Measurements from ENCODE around the gene PTPN13.

DNA sequence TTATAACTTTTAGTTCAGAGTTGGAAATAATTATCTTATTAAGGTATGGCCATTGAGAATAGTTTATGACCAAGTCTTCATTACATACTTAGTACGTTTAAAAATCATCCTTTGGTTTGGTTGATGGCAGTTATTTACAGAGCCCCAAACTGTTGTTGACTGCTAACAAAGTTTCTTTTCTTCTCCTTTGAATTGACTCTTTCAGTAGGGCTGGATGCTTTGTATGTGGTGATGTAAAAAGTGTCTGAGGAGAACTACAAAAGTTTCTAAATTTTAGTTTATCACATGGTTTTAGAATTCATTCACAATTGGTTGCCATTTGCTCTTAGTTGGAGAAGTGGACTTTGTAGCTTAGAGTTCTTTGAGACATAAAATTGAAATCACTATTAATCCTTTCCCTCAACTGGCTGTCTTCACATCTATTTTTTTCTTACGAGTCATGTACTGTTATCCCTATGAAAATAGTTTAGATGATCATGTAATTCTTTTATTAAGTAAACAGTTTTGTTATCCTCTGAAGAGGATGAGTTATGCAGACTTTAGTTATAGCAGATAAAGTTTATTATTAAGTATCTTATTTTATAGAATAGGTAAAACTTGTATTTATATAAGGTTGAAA, 14.8 kb downstream of the PTPN13 start:
- TF ChIP-seq, protein P1, sequence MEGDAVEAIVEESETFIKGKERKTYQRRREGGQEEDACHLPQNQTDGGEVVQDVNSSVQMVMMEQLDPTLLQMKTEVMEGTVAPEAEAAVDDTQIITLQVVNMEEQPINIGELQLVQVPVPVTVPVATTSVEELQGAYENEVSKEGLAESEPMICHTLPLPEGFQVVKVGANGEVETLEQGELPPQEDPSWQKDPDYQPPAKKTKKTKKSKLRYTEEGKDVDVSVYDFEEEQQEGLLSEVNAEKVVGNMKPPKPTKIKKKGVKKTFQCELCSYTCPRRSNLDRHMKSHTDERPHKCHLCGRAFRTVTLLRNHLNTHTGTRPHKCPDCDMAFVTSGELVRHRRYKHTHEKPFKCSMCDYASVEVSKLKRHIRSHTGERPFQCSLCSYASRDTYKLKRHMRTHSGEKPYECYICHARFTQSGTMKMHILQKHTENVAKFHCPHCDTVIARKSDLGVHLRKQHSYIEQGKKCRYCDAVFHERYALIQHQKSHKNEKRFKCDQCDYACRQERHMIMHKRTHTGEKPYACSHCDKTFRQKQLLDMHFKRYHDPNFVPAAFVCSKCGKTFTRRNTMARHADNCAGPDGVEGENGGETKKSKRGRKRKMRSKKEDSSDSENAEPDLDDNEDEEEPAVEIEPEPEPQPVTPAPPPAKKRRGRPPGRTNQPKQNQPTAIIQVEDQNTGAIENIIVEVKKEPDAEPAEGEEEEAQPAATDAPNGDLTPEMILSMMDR (IDR thresholded peaks at IDR 0.05): no peak
- TF ChIP-seq POLR2AphosphoS5 (IDR thresholded peaks at IDR 0.05): no peak
